Parathyroid adenoma (tissue), 2 donors: ENCODE data around the gene SNX25.
"Not testable (repeated sequence)": the region's sequence is repeated elsewhere in the genome, so short reads cannot be mapped to it uniquely, and the experiment has no call there.

ENCODE experiments used
- H2AFZ ChIP-seq: fragments of 300-600 bp; sonication (generic); one replicate; pipeline ENCODE4 v1.7.0; 2017; ENCODE audit warnings: antibody characterized with exemption, mild to moderate bottlenecking
- H3K27ac ChIP-seq: fragments of 300-600 bp; sonication (generic); one replicate; pipeline ENCODE4 v1.7.0; 2017
- H3K27me3 ChIP-seq: fragments of 300-600 bp; sonication (generic); one replicate; pipeline ENCODE4 v1.7.0; 2017; ENCODE audit warnings: low read length; ENCODE audit not compliant: control insufficient read depth, insufficient read depth
- H3K36me3 ChIP-seq: fragments of 300-600 bp; sonication (generic); one replicate; pipeline ENCODE4 v1.7.0; 2017; ENCODE audit warnings: low read length; ENCODE audit not compliant: control insufficient read depth, insufficient read depth
- H3K4me1 ChIP-seq: fragments of 300-600 bp; sonication (generic); one replicate; pipeline ENCODE4 v1.7.0; 2017; ENCODE audit warnings: control low read depth
- H3K4me2 ChIP-seq: fragments of 300-600 bp; sonication (generic); one replicate; pipeline ENCODE4 v1.7.0; 2017; ENCODE audit warnings: low read length
- H3K4me3 ChIP-seq: fragments of 300-600 bp; sonication (generic); one replicate; pipeline ENCODE4 v1.7.0; 2017; ENCODE audit warnings: low read depth, low read length
- H3K79me2 ChIP-seq: fragments of 300-600 bp; sonication (generic); one replicate; pipeline ENCODE4 v1.7.0; 2017; ENCODE audit warnings: control low read depth
- H3K9ac ChIP-seq: fragments of 300-600 bp; sonication (generic); one replicate; pipeline ENCODE4 v1.7.0; 2017; ENCODE audit warnings: mild to moderate bottlenecking
- H3K9me3 ChIP-seq: fragments of 300-600 bp; sonication (generic); one replicate; pipeline ENCODE4 v1.7.0; 2017; ENCODE audit warnings: low read length; ENCODE audit not compliant: control insufficient read depth
- CTCF ChIP-seq: fragments of 300-600 bp; sonication (generic); IDR thresholded peaks from one replicate; pipeline ENCODE4 v1.7.0; 2017; ENCODE audit warnings: antibody characterized with exemption, mild to moderate bottlenecking
- donor health status: primary hyperparathyroidism.

SNX25 gene

GRCh38 chr4:185196437-185196836 lies 13.0 kb upstream of the SNX25 start:
- no peak overlapping the region for H3K4me3 ChIP-seq
- H2AFZ ChIP-seq, result no peak overlapping the region
- H3K9me3 ChIP-seq, result no peaks in the 10 kb centered on the region

GRCh38 chr4:185198189-185198588 lies 11.2 kb upstream of the SNX25 start:
- H3K36me3 ChIP-seq, H3K9ac ChIP-seq, H3K4me2 ChIP-seq, H3K27ac ChIP-seq, H3K27me3 ChIP-seq, H2AFZ ChIP-seq, H3K79me2 ChIP-seq, H3K4me1 ChIP-seq, H3K4me3 ChIP-seq, H3K9me3 ChIP-seq: not testable (repeated sequence)

More at GRCh38 chr4:185196437-185196836, 13.0 kb upstream of the SNX25 start:
- Histone ChIP-seq H3K36me3 (no peaks in the 10 kb centered on the region), H3K4me1 (no peaks in the 10 kb centered on the region), H3K4me2 (no peak overlapping the region), H3K27ac (no peak overlapping the region), H3K27me3 (no peaks in the 10 kb centered on the region), H3K79me2 (no peaks in the 10 kb centered on the region), H3K9ac (no peak overlapping the region)
- no peak for TF ChIP-seq CTCF

- Histone ChIP-seq H2AFZ (peak overlapping the region; percentile 22), H3K9me3 (no peaks in the 10 kb centered on the region), H3K4me3 (no peak overlapping the region), H3K27me3 (no peaks in the 10 kb centered on the region), H3K4me1 (peaks cover 9% of the 10 kb centered on the region), H3K36me3 (no peaks in the 10 kb centered on the region), H3K4me2 (no peak overlapping the region), H3K79me2 (no peaks in the 10 kb centered on the region), H3K27ac (peak overlapping the region; percentile 90), H3K9ac (no peak overlapping the region)
- no peak for TF ChIP-seq CTCF
Observed at GRCh38 chr4:185201977-185202962, 7.1 kb upstream of the SNX25 start.

GRCh38 chr4:185202984-185203485 lies 6.4 kb upstream of the SNX25 start:
- Histone ChIP-seq H3K4me2 (peak overlapping the region; percentile 70), H3K36me3 (no peaks in the 10 kb centered on the region), H3K9me3 (no peaks in the 10 kb centered on the region), H3K27ac (peak overlapping the region; percentile 90), H2AFZ (peak overlapping the region; percentile 92), H3K79me2 (no peaks in the 10 kb centered on the region), H3K4me3 (peak overlapping the region; percentile 57), H3K27me3 (no peaks in the 10 kb centered on the region), H3K4me1 (peaks cover 9% of the 10 kb centered on the region), H3K9ac (no peak overlapping the region)
- no peak for TF ChIP-seq CTCF

GRCh38 chr4:185203486-185204237 lies 5.7 kb upstream of the SNX25 start, which contains the start of gene CFAP97:
TSS of gene CFAP97 (minus strand) at chr4:185204000. CDS start at chr4:185191196, 12,804 bp downstream.
- no peak within 1 kb of the TSS for H3K9ac ChIP-seq
- H3K4me2 ChIP-seq, result peak within 1 kb of the TSS; percentile 70
- peak within 1 kb of the TSS; percentile 81 for H3K4me3 ChIP-seq
- H3K27ac ChIP-seq, result peak within 1 kb of the TSS; percentile 90
- H2AFZ ChIP-seq, result peak within 1 kb of the TSS; percentile 92
- no peaks in the 10 kb centered on the region for H3K9me3 ChIP-seq
- no peaks in the 10 kb centered on the region for H3K79me2 ChIP-seq
- H3K4me1 ChIP-seq, result peaks cover 9% of the 10 kb centered on the region
- H3K27me3 ChIP-seq, result no peaks in the 10 kb centered on the region
- no peaks in the 10 kb centered on the region for H3K36me3 ChIP-seq
- no peak for TF ChIP-seq CTCF
